Measurements from ENCODE around the gene DLG1. TPM values are rescaled to one million over a fixed set of nuclear protein-coding genes. Genes with fewer than 3 reads are reported as not detected.
A peak's percentile ranks its signal among the peaks of the same experiment; 100 is the strongest.

DLG1 gene
- total and polyA plus RNA-seq, 2 experiments from 2014 or later, result 54.8 to 128 TPM

GRCh38 chr3:197209366-197210260, 88.8 kb downstream of the DLG1 start:
- Histone ChIP-seq H3K9me2 (replicated peaks; ENCODE audit: insufficient read depth) (no peaks in the 10 kb centered on the region), H3K4me3 (no peak overlapping the region), H3K27ac (peak overlapping the region; percentile 4), H2AFZ (no peak overlapping the region), H3K27me3 (no peaks in the 10 kb centered on the region), H3K4me2 (peak overlapping the region; percentile 4), H4K20me1 (ENCODE audit: insufficient read depth, poor library complexity, severe bottlenecking) (peaks cover 59% of the 10 kb centered on the region), H3K9me3 (ENCODE audit: low read depth) (no peaks in the 10 kb centered on the region), H3K79me2 (peaks cover 100% of the 10 kb centered on the region), H3K36me3 (replicated peaks; ENCODE audit: insufficient read depth, low read depth) (no peaks in the 10 kb centered on the region), H3K4me1 (ENCODE audit: insufficient read depth) (peaks cover 4% of the 10 kb centered on the region)
- TF ChIP-seq CTCF (IDR thresholded peaks at IDR 0.05; ENCODE audit: poor library complexity), result no peak
- TF ChIP-seq EZH2phosphoT487 (IDR thresholded peaks at IDR 0.05; ENCODE audit: low read depth, severe bottlenecking, unreplicated experiment), result no peak
- TF ChIP-seq EZH2 (IDR thresholded peaks at IDR 0.05; ENCODE audit: borderline replicate concordance), result no peak
- no peak for DNase-seq (ENCODE audit: low spot score)

GRCh38 chr3:197206913-197207312, 91.5 kb downstream of the DLG1 start:
- no peak for DNase-seq (ENCODE audit: low spot score)
- H3K9me2 ChIP-seq (replicated peaks; ENCODE audit: insufficient read depth), result no peaks in the 10 kb centered on the region
- no peaks in the 10 kb centered on the region for H3K27me3 ChIP-seq
- no peak overlapping the region for H3K27ac ChIP-seq
- H4K20me1 ChIP-seq (ENCODE audit: insufficient read depth, poor library complexity, severe bottlenecking), result peaks cover 75% of the 10 kb centered on the region
- no peak overlapping the region for H2AFZ ChIP-seq
- peaks cover 4% of the 10 kb centered on the region for H3K4me1 ChIP-seq (ENCODE audit: insufficient read depth)
- peaks cover 100% of the 10 kb centered on the region for H3K79me2 ChIP-seq
- no peak overlapping the region for H3K4me3 ChIP-seq
- H3K36me3 ChIP-seq (replicated peaks; ENCODE audit: insufficient read depth, low read depth), result no peaks in the 10 kb centered on the region
- H3K4me2 ChIP-seq, result no peak overlapping the region
- H3K9me3 ChIP-seq (ENCODE audit: low read depth), result no peaks in the 10 kb centered on the region
- TF ChIP-seq EZH2phosphoT487 (IDR thresholded peaks at IDR 0.05; ENCODE audit: low read depth, severe bottlenecking, unreplicated experiment) (no peak), EZH2 (IDR thresholded peaks at IDR 0.05; ENCODE audit: borderline replicate concordance) (no peak), CTCF (IDR thresholded peaks at IDR 0.05; ENCODE audit: poor library complexity) (no peak)
- WGBS (ENCODE audit: low lambda C conversion rate, missing lambda C conversion rate), result 83% methylated on average over 9 of the region's 9 CpGs

GRCh38 chr3:197205675-197206074, 92.7 kb downstream of the DLG1 start:
- Histone ChIP-seq H2AFZ (no peak overlapping the region), H3K27me3 (no peaks in the 10 kb centered on the region), H3K4me3 (no peak overlapping the region), H3K9me2 (replicated peaks; ENCODE audit: insufficient read depth) (no peaks in the 10 kb centered on the region), H3K79me2 (peaks cover 100% of the 10 kb centered on the region), H3K27ac (no peak overlapping the region), H3K9me3 (ENCODE audit: low read depth) (no peaks in the 10 kb centered on the region), H3K36me3 (replicated peaks; ENCODE audit: insufficient read depth, low read depth) (no peaks in the 10 kb centered on the region), H3K4me2 (no peak overlapping the region), H3K4me1 (ENCODE audit: insufficient read depth) (peaks cover 4% of the 10 kb centered on the region), H4K20me1 (ENCODE audit: insufficient read depth, poor library complexity, severe bottlenecking) (peaks cover 76% of the 10 kb centered on the region)
- TF ChIP-seq CTCF (IDR thresholded peaks at IDR 0.05; ENCODE audit: poor library complexity) (no peak), EZH2 (IDR thresholded peaks at IDR 0.05; ENCODE audit: borderline replicate concordance) (no peak), EZH2phosphoT487 (IDR thresholded peaks at IDR 0.05; ENCODE audit: low read depth, severe bottlenecking, unreplicated experiment) (no peak)
- DNase-seq (ENCODE audit: low spot score), result no peak
- 96% methylated on average over 2 of the region's 2 CpGs for WGBS (ENCODE audit: low lambda C conversion rate, missing lambda C conversion rate)
